A549 (cell line): ENCODE results near the gene MACC1. TPM values are rescaled to one million over a fixed set of nuclear protein-coding genes. Genes with fewer than 3 reads are reported as not detected.

Experiments
- ATAC-seq, 2 experiments: fragments of 200-7000 bp in 1 of 2; fragments of >200 bp in 1 of 2; cut with Nextera tagmentation in 1 of 2; cut with Tn5 transposase in 1 of 2; 3 replicates each; pipeline versions ENCODE4 v1.8.0 to v1.9.1; 2018 to 2020; ENCODE audit warnings: mild to moderate bottlenecking in 1 of 2, moderate library complexity in 1 of 2
- CTCF ChIA-PET: fragments of 300-600 bp; sonication (Branson Sonifier 250); formaldehyde crosslinking; extraction: SDS; loops from one replicate; lab custom pipeline; 2021; ENCODE audit warnings: antibody characterized with exemption, inconsistent platforms; lab: Yijun Ruan, JAX
- POLR2A ChIA-PET: fragments of 350-600 bp; formaldehyde crosslinking; extraction: SDS; loops from one replicate; lab custom pipeline; 2021; ENCODE audit warnings: antibody characterized with exemption, inconsistent platforms; lab: Yijun Ruan, JAX
- DNase-seq, 2 experiments: peaks; one replicate each; pipeline versions ENCODE4 v3.0.0 to v3.0.0-alpha.2; 2011 to 2016; ENCODE audit warnings: low read depth in 1 of 2, low spot score in 1 of 2
- FAIRE-seq: peaks from 2 replicates; lab custom pipeline; 2011; peaks lifted over from hg19 to GRCh38; lab: Jason Lieb, UNC
- H3K27ac ChIP-seq, 2 experiments: fragments of >200 bp; sonication (Bioruptor Twin); formaldehyde crosslinking; 3 replicates each; pipeline ENCODE4 v1.5.1; 2016 to 2017
- H3K4me1 ChIP-seq: fragments of >200 bp; sonication (Bioruptor Twin); formaldehyde crosslinking; 3 replicates; pipeline ENCODE4 v1.6.1; 2016
- H3K4me2 ChIP-seq: fragments of >200 bp; sonication (Bioruptor Twin); formaldehyde crosslinking; 3 replicates; pipeline ENCODE4 v1.6.1; 2016
- H3K4me3 ChIP-seq: fragments of >200 bp; sonication (Bioruptor Twin); formaldehyde crosslinking; 3 replicates; pipeline ENCODE4 v1.5.1; 2016
- H3K9me3 ChIP-seq: fragments of >200 bp; sonication (Bioruptor Twin); formaldehyde crosslinking; 3 replicates; pipeline ENCODE4 v1.6.1; 2016
- BCL3 ChIP-seq: fragments of >200 bp; sonication (Bioruptor Twin); formaldehyde crosslinking; IDR thresholded peaks from 3 replicates; pipeline ENCODE4 v1.6.1; 2016
- CBX2 ChIP-seq: fragments of 200-600 bp; sonication (generic); IDR thresholded peaks from 2 replicates; pipeline ENCODE4 v1.6.1; 2016; ENCODE audit warnings: low read depth, mild to moderate bottlenecking, borderline replicate concordance
- CHD2 ChIP-seq: fragments of 150-350 bp; IDR thresholded peaks from 2 replicates; pipeline ENCODE4 v1.6.1; 2014; ENCODE audit warnings: low read length; ENCODE audit not compliant: partially characterized antibody
- CTCF ChIP-seq: fragments of >200 bp; sonication (Bioruptor Twin); formaldehyde crosslinking; IDR thresholded peaks from 3 replicates; pipeline ENCODE4 v1.5.1; 2016
- EHMT2 ChIP-seq: fragments of 200-600 bp; sonication (generic); IDR thresholded peaks from 2 replicates; pipeline ENCODE4 v1.6.1; 2016; ENCODE audit warnings: antibody characterized with exemption, low read depth, mild to moderate bottlenecking, moderate library complexity
- ESRRA ChIP-seq: fragments of 150-350 bp; IDR thresholded peaks from 2 replicates; pipeline ENCODE4 v1.6.1; 2014; ENCODE audit warnings: mild to moderate bottlenecking, low read length, borderline replicate concordance
- GATA3 ChIP-seq: IDR thresholded peaks from 2 replicates; pipeline ENCODE4 v1.6.1; 2012; ENCODE audit warnings: borderline replicate concordance
- KDM1A ChIP-seq: fragments of 200-600 bp; sonication (generic); IDR thresholded peaks from 2 replicates; pipeline ENCODE4 v1.6.1; 2016; ENCODE audit warnings: low read depth, mild to moderate bottlenecking
- MYC ChIP-seq: IDR thresholded peaks from 2 replicates; pipeline ENCODE4 v1.6.1; 2012; ENCODE audit warnings: mild to moderate bottlenecking, inconsistent platforms, low read length, improper control_type of control experiment, borderline replicate concordance
- NFE2L2 ChIP-seq: fragments of 150-350 bp; conservative IDR thresholded peaks from 2 replicates; pipeline ENCODE4 v1.6.1; 2014; ENCODE audit warnings: low read length
- PHF8 ChIP-seq: fragments of 200-600 bp; sonication (generic); IDR thresholded peaks from 2 replicates; pipeline ENCODE4 v1.6.1; 2016; ENCODE audit warnings: low read depth, mild to moderate bottlenecking, antibody characterized with exemption, moderate library complexity, borderline replicate concordance
- POLR2AphosphoS2 ChIP-seq: conservative IDR thresholded peaks from 2 replicates; pipeline ENCODE4 v1.6.1; 2012; ENCODE audit warnings: low read length, improper control_type of control experiment, inconsistent platforms
- RARB ChIP-seq: fragments of 250-450 bp; sonication (Bioruptor Pico); IDR thresholded peaks from 2 replicates; pipeline ENCODE4 v1.8.0; 2021; ENCODE audit warnings: mild to moderate bottlenecking, moderate library complexity
- REST ChIP-seq: fragments of 200-600 bp; sonication (generic); IDR thresholded peaks from 2 replicates; pipeline ENCODE4 v1.6.1; 2016; ENCODE audit warnings: antibody characterized with exemption, mild to moderate bottlenecking, moderate library complexity
- TFCP2L1 ChIP-seq: fragments of 250-450 bp; sonication (Bioruptor Pico); IDR thresholded peaks from 2 replicates; pipeline ENCODE4 v1.5.0; 2021; ENCODE audit warnings: mild to moderate bottlenecking
- TP53 ChIP-seq: fragments of 250-450 bp; sonication (Bioruptor Pico); IDR thresholded peaks from 2 replicates; pipeline ENCODE4 v1.5.0; 2021; ENCODE audit warnings: mild to moderate bottlenecking, moderate library complexity
- USF2 ChIP-seq: fragments of 450-650 bp; IDR thresholded peaks from 2 replicates; pipeline ENCODE4 v1.6.1; 2014; ENCODE audit warnings: antibody characterized with exemption
- ZC3H11A ChIP-seq: fragments of 450-650 bp; IDR thresholded peaks from 2 replicates; pipeline ENCODE4 v1.6.1; 2014; ENCODE audit warnings: antibody characterized with exemption, mild to moderate bottlenecking
- ZFP36 ChIP-seq: fragments of 450-650 bp; IDR thresholded peaks from 2 replicates; pipeline ENCODE4 v1.6.1; 2014; ENCODE audit warnings: borderline replicate concordance; ENCODE audit not compliant: partially characterized antibody
- ZSCAN20 ChIP-seq: fragments of 250-450 bp; sonication (Bioruptor Pico); IDR thresholded peaks from 2 replicates; pipeline ENCODE4 v1.8.0; 2022; ENCODE audit warnings: mild to moderate bottlenecking, moderate library complexity
- WGBS: methylation state at CpG from one replicate; pipeline ENCODE4 v1.1.6; 2017; ENCODE audit errors: missing lambda C conversion rate; 5-methylcytosine and 5-hydroxymethylcytosine counted together
- polyA plus RNA-seq, 4 experiments: library from polyadenylated mRNA; depleted of rRNA in 3 of 4; stranded (reverse); fragments of >200 nt; fragmentation: RNase III in 1 of 4; extraction: RNeasy Plus Mini Kit Qiagen cat#74134 plus additional on column Dnase treatment in 1 of 4; gene quantifications; 2 replicates in 3 of 4; 3 replicates in 1 of 4; pipeline ENCODE4 v1.2.3, GENCODE V29; 2011 to 2017

MACC1 gene
- polyA plus RNA-seq, 2 of the 4 experiments (the other 2 are of a cell fraction) = 0.01 TPM; not detected in 1

- TF ChIP-seq CTCF = no peak
- no peak for TF ChIP-seq CHD2
- TF ChIP-seq BCL3 = no peak
- no peak for TF ChIP-seq POLR2AphosphoS2
- TF ChIP-seq ZFP36 = no peak
Observed at GRCh38 chr7:20236790-20237189, 19.6 kb upstream of the MACC1 start (continued).

- no peak for FAIRE-seq
- H3K4me3 ChIP-seq = no peak overlapping the region
- TF ChIP-seq KDM1A (no peak), PHF8 (no peak), REST (no peak), CHD2 (no peak), ESRRA (no peak), GATA3 (no peak), RARB (no peak), NFE2L2 (no peak)
- CTCF ChIA-PET = no interaction called here
- ATAC-seq = no peak
- WGBS = 61% methylated on average over 6 of the region's 6 CpGs
- H3K9me3 ChIP-seq = no peaks in the 10 kb centered on the region
- no peak overlapping the region for H3K4me2 ChIP-seq
- no peak for DNase-seq
- H3K27ac ChIP-seq = no peak overlapping the region
- no peaks in the 10 kb centered on the region for H3K4me1 ChIP-seq
- POLR2A ChIA-PET = no interaction called here
Observed at GRCh38 chr7:20236043-20236442, 18.9 kb upstream of the MACC1 start.

- H3K4me2 ChIP-seq = no peak overlapping the region
- DNase-seq (no peak), ATAC-seq (no peak), FAIRE-seq (no peak)
- no peak overlapping the region for H3K4me3 ChIP-seq
- 28% methylated on average over 4 of the region's 4 CpGs for WGBS
- no peak overlapping the region for H3K27ac ChIP-seq
- ChIA-PET POLR2A (no interaction called here), CTCF (interaction anchor here (1.5 kb wide), 1 partner anchor 15 kb away, joined by 4 read pairs; no protein-coding TSS in a partner anchor)
- no peaks in the 10 kb centered on the region for H3K4me1 ChIP-seq
- no peaks in the 10 kb centered on the region for H3K9me3 ChIP-seq
- TF ChIP-seq NFE2L2 (no peak), ZSCAN20 (no peak), TFCP2L1 (CRISPR knock-in tag) (no peak), CTCF (no peak), RARB (no peak), CBX2 (no peak), ESRRA (no peak), EHMT2 (no peak), TP53 (no peak), USF2 (no peak), MYC (no peak), CHD2 (no peak), GATA3 (no peak), ZC3H11A (no peak)
- TF ChIP-seq, all 56 proteins: peak for 0
Observed at GRCh38 chr7:20235288-20235687, 18.1 kb upstream of the MACC1 start.
